ENCODE measurements around the gene APOB.
"Not testable (repeated sequence)": the region's sequence is repeated elsewhere in the genome, so short reads cannot be mapped to it uniquely, and the experiment has no call there.

Gene APOB

DNA sequence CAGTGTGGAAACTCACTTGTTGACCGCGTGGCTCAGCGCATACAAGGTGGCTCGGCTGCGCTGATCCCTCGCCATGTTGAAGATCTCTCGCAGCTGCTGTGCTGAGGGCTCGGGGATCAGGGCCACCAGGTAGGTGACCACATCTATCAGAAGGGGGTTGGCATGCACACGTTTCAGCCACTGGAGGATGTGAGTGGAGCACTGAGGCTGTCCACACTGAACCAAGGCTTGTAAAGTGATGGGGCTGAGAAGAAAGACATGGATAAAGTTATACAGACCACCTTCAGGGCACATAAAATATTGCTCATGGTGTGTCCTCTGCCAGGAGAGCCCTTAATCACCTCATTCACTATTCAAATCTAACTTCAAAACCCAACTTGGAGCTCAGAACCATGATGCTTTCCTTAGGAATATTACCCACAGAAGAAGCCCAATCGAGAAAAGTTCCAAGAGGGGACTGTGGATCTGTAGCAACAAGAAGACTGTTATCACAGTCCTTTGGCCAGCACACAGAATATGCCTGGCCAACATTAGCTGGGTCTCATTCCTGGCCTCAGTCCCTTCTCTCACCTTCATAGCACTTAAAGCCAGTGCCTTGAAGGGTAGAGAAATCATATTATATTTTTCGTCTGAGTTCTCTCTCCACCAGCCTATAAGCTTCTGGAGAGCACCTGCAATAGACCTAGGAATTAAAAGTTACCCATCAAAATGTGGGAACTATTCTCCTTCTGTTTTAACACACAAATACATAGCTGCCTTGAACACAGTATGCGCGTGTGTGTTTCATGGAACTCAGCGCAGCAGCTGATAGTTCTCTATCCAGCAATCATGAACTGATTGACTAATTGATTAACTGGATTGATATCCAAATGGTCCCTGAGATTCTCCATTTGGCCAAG, 11.3 kb downstream of the APOB start:
- no peak for DNase-seq (ENCODE audit: low read depth in 2 of 2)

DNA sequence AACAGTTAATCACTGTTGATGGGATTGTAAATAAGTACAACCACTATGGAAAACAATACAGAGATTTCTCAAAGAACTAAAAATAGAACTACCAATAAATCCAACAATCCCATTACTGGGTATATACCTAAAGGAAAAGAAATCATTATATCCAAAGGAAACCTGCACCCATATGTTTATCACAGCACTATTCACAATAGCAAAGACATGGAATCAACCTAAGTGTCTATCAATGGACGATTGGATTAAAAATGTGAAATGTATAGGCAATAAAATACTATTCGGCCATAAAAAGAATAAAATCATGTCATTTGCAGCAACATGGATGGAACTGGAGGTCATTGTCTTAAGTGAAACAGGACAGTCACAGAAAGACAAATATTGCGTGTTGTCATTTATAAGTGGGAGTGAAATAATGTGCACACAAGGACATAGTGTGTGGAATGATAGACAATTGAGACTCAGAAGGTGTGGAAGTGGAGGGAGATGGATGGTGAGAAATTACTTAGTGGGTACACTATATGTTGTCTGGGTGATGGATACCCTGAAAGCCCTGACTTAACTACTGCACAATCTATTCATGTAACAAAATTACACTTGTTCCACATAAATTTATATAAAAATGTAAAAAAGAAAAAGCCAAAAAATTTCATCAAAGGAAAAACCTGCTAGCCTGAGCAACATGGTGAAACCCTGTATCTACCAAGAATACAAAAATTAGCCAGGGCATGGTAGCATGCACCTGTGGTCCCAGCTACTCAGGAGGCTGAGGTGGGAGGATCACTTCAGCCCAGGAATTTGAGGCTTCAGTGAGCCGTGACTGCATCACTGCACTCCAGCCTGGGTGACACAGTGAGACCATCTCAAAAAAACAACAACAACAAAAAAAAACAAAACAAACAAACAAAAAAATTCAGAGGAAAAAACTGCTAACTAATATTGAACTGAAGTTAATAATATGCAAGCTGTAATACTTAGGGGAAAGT, 12.6 kb downstream of the APOB start:
- DNase-seq (ENCODE audit: low read depth in 2 of 2), result no peak

DNA sequence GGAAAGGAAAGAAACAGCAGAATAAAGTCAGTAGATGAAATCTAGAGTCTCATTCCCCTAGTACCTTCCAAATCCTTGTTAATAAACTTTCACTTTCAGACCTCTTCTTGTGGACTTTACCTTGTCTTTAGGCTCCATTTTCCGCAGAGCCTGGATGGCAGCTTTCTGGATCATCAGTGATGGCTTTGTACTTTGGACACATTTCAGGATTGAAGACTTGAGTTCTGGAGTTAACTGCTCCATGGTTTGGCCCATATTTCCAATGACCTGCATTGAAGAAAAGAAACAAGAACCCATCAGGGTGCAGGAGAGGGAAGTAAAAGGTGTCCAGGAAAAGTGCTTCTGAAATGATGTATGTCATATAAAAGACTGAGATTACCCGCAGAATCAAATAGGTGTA, 14.4 kb downstream of the APOB start:
- no peak for DNase-seq (ENCODE audit: low read depth in 2 of 2)

DNA sequence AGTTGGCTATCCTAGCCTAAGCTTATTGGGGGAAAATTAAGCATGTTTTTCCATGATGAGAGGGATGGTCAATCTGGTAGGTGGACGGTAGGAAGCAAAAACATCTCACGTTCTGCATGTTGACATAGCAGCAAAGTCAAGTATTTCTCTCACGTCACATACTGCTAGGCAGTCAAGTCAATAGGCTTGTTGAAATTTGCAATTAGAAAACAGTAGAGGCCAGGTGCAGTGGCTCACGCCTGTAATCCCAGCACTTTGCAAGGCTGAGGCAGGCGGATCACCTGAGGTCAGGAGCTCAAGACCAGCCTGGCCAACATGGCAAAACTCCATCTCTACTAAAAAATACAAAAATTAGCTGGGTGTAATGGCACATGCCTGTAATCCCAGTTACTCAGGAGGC, 14.9 kb downstream of the APOB start:
- DNase-seq (ENCODE audit: low read depth in 2 of 2), result not testable (repeated sequence)

DNA sequence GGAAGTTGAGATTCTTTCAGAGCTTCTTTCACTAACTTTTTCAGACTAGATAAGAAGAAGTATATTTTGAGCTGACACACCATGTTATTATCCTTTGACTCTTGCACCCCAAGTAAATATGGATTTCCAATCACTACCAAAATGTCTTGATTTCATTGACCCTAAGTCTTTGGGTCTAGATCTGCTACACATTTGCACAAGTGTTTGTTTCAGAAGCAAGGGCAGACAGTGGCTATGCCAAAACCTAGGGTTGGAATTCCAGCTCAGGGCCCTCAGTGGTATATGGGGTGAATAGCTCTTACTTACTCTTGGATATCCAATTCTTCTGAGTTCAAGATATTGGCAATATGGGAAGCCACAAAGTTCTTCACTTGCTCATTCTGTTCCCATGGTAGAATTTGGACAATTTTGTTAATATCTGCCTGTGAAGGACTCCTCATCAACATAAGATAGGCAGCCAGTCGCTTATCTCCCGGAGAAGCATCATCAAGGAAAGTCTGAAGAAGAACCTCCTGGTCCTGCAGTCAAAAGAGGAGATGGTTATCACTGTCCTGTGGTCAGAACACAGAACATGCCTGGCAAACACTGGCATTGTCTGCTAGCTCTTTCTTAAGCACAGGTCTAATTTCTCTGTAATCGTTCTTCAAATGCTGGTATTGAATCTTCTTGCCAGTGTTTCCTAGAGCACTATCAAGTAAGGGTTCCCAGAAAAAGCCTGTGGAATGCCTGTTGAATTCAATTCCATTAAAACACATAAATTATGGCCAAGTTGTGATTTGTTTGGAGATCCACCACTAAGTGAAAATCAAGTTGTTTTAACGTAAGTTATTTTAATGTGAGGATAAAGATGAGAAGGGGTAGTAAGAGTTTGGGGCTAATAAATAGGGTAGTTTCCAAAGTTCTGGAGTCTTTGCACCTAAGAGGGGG, 15.6 kb downstream of the APOB start:
- DNase-seq (ENCODE audit: low read depth in 2 of 2), result no peak

- no peak for DNase-seq (ENCODE audit: low read depth in 2 of 2)
Observed at GRCh38 chr2:21026479-21027282, 17.2 kb downstream of the APOB start.

DNA sequence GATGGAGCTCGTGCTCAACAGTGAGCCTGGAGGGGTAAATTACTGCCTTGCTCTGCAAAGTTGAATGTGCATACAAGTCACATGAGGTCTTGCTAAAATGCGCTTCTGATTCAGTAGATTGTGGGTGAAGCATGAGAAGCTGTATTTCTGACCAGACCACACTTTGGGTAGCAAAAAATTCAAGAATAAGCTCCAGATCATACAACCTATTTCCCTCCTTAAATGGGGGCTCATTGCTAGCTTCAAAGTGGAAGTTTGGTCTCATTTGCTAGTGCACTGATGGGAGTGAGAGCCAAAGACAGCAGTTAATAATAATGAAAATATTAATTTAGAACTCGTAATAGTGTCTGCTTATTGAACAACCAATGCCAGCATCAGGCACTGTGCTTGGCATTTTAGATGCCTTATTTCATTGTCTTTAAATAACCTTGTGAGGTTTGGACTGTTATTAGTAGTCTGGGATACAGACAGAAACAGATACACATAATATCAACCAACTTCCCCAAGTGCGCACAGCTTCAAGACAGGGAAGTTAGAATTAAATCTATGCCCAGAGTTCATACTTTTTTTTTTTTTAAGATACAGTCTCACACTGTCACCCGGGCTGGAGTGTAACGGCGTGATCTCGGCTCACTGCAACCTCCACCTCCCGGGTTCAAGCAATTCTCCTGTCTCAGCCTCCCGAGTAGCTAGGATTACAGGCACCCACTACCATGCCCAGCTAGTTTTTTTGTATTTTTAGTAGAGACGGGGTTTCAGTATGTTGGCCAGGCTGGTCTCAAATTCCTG, 18.0 kb downstream of the APOB start:
- no peak for DNase-seq (ENCODE audit: low read depth in 2 of 2)

GRCh38 chr2:21024722-21025389, 19.0 kb downstream of the APOB start:
- no peak for DNase-seq (ENCODE audit: low read depth in 2 of 2)

DNA sequence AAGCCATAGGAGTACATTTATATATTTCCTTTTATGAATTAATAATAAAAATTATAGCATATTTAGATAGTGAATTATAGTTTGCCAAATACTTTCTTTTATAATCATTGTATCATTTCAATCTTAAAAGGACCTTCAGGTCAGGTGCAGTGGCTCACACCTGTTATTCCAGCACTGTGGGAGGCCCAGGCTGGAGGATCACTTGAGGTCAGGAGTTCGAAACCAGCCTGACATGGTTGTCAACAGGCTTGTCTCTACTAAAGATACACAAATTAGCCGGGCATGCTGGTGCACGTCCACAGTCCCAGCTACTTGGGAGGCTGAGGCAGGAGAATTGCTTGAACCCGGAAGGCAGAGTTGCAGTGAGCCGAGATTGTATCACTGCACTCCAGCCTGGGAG, 19.7 kb downstream of the APOB start:
- no peak for DNase-seq (ENCODE audit: low read depth in 2 of 2)

DNA sequence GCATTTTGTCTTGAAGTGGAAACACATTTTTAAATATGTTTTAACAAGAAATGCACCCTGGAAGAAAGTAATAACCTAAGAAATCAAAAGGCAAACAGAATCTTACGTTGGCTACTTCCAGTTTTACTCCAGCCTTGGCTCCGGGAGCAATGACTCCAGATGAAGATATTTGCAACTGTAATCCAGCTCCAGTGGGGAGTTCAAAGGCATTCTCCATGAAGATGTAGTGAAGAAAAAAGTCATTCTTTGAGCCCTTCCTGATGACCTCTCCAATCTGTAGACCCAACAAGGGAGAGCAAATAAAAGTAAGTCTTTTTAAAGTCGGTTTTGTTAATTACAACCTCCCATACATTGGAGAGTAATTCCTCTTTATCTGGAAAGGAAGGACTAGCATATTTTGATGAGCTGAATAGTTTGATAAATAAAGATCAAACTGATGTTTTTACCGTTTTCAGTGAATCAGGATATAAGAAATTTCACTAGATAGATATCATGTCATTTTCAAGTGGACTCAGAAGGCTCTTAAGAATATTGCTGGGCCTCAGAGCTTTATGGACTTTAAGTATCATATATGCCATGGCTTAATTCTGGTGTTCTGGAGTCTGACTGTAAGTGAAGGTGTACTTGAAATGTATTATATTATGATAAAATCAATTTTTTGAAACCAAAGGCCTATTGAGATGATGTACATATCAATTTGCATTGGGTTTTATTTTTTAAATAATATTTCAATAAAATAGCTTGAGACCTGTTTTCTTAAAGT, 20.3 kb downstream of the APOB start:
- no peak for DNase-seq (ENCODE audit: low read depth in 2 of 2)

DNA sequence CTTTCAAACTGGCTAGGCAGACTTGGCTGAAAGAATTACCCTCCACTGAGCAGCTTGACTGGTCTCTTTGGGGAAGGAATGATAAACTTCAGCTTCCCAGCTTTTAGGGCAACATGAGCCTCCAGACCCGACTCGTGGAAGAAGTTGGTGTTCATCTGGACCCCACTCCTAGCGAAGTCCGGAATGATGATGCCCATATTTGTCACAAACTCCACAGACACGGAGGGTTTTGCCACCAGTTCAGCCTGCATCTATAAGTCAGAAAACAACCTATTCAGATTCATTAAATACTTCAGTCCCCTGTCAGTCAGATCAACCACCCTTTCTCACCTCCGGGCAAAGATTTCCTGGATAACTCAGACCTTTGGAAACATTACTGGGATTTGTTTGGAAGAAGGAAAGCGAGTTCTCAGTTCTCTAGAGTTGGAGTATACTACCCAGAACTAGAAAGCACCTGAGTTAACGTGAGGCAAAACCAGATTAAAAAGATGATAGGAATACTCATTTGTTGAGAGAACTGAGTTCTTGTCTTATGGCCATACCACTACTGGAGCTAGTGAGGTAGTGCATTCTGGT, 21.0 kb downstream of the APOB start:
- no peak for DNase-seq (ENCODE audit: low read depth in 2 of 2)

- no peak for DNase-seq (ENCODE audit: low read depth in 2 of 2)
Observed at GRCh38 chr2:21021430-21021829, 22.4 kb downstream of the APOB start.

DNA sequence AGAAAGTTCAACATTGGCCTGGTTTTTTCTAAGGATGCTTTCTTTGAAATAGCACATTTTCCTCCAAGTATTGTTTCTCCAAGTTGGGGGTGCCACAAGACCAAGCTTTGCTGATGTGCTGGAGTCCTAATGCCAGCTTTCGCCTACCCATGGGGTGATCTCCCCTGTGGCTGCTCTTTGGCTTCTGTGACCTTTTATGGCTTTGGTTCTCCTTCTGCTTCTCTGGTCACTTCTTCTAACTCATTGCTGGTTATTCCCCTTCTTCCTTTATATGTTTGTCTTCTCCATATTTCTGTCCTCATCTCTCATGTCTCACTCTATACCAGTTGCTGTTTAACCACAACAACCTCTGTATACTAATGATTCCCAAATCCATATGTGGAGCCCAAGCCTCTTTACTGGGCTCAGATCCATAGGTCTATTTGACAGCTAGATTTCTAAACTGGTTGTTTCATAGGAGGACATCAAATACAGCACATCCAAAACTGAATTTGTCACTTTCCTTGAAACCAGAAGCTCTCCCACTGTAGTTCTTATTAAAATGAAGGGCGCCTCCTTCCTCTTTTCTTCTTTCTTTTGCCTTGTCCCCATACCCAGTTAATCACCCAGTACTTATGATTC, 23.1 kb downstream of the APOB start:
- no peak for DNase-seq (ENCODE audit: low read depth in 2 of 2)

- DNase-seq (ENCODE audit: low read depth in 2 of 2), result no peak
Observed at GRCh38 chr2:21020031-21020667, 23.7 kb downstream of the APOB start.

GRCh38 chr2:21019678-21020021, 24.2 kb downstream of the APOB start:
- DNase-seq (ENCODE audit: low read depth in 2 of 2), result no peak

DNA sequence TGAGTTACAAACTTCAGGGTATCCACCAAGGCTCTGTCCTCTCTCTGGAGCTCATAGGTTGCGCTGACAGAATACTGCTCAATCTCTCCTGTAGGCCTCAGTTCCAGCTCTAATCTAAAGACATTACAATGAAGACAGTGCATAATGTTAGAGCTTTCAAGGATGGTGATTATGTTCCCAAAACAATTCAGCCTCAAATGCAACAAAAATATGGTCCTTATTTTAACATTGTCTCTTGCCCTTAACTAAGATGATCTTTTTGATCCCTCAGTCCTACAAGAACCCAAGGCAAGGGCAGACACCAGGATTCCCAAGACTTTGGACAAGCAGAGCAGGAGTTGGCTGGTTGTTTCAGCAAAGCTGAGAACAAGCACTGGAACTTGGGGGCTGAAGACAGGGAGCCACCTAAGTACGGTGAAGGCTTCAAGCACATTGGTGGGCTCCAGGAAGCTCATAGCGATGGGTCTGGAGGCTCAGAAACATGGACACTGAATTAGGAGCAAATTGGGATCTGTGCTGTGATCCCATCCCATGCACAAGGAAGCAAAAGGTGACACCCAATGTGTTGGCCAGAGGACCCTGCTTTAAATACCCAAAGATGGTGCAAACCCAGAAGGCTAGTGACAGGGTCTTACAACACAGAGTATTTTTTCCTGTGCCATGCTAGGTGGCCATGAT, 24.7 kb downstream of the APOB start:
- DNase-seq (ENCODE audit: low read depth in 2 of 2), result no peak

- DNase-seq (ENCODE audit: low read depth in 2 of 2), result no peak
Observed at GRCh38 chr2:21018290-21018689, 25.6 kb downstream of the APOB start.
